Stomach (tissue), 9 donors: ENCODE data around the gene IMPDH1. TPM values are rescaled to one million over a fixed set of nuclear protein-coding genes. Genes with fewer than 3 reads are reported as not detected.

ENCODE experiments used
- DNase-seq, 2 donors: peaks; one replicate each; pipeline versions ENCODE4 v3.0.0 to v3.0.0-alpha.2; 2013 to 2019
- H3K27ac ChIP-seq, 5 donors: fragments of 200-600 bp in 4 of 5; sonication (generic) in 4 of 5; one replicate each; pipeline ENCODE4 v1.5.1; 2013 to 2019; ENCODE audit warnings: mild to moderate bottlenecking in 1 of 5, moderate library complexity in 1 of 5
- H3K27me3 ChIP-seq, 3 donors: fragments of 200-600 bp; sonication (generic); one replicate each; pipeline ENCODE4 v1.5.1; 2017 to 2019; ENCODE audit warnings: mixed run types in 1 of 3
- H3K36me3 ChIP-seq, 4 donors: fragments of 200-600 bp; sonication (generic); 1 replicate in 3 of 4; 2 replicates in 1 of 4; pipeline ENCODE4 v1.5.1; 2016 to 2019
- H3K4me1 ChIP-seq, 4 donors: fragments of 200-600 bp; sonication (generic); one replicate each; pipeline ENCODE4 v1.5.1; 2016 to 2019
- H3K4me3 ChIP-seq, 4 donors: fragments of 200-600 bp; sonication (generic) in 3 of 4; one replicate each; pipeline ENCODE4 v1.5.1; 2016 to 2019; ENCODE audit warnings: mild to moderate bottlenecking in 1 of 4
- H3K9me3 ChIP-seq, 4 donors: fragments of 200-600 bp; sonication (generic); one replicate each; pipeline ENCODE4 v1.5.1; 2016 to 2019
- CTCF ChIP-seq, 7 experiments: fragments of 450-650 bp in 4 of 7; fragments of 200-600 bp in 3 of 7; sonication (generic) in 3 of 7; IDR thresholded peaks; one replicate each; pipeline ENCODE4 v1.5.1; 2016 to 2019; ENCODE audit warnings: antibody characterized with exemption in 7 of 7, control low read depth in 2 of 7, mild to moderate bottlenecking in 1 of 7
- EP300 ChIP-seq: sonication (generic); formaldehyde crosslinking; IDR thresholded peaks from one replicate; pipeline ENCODE4 v1.6.1; 2017; ENCODE audit warnings: antibody characterized with exemption
- POLR2A ChIP-seq, 4 donors: fragments of 450-650 bp; IDR thresholded peaks; one replicate each; pipeline ENCODE4 v1.6.1; 2016; ENCODE audit warnings: antibody characterized with exemption in 4 of 4, control low read depth in 2 of 4, mild to moderate bottlenecking in 1 of 4, moderate library complexity in 1 of 4
- POLR2AphosphoS5 ChIP-seq, 3 donors: sonication (generic); formaldehyde crosslinking; IDR thresholded peaks; one replicate each; pipeline ENCODE4 v1.6.1; 2016; ENCODE audit warnings: antibody characterized with exemption in 3 of 3
- WGBS, 5 donors: extraction: QIAGEN DNeasy Blood & Tissue Kit in 3 of 5; methylation state at CpG; one replicate each; pipeline versions ENCODE4 v1.1.5 to v1.1.7; 2013 to 2018; 5-methylcytosine and 5-hydroxymethylcytosine counted together
- intact Hi-C: fragments of 100-400 bp; cut with DNase I; formaldehyde crosslinking; loops from one replicate; pipeline ENCODE4 v1.15.1; 2023; ENCODE audit warnings: low total_unique reads
- polyA plus RNA-seq, 3 donors: library from polyadenylated mRNA; stranded (reverse); fragments of 200-250 nt; gene quantifications; one replicate each; pipeline ENCODE4 v1.2.3, GENCODE V29; 2013
- small RNA-seq, 4 donors: library from RNA; depleted of rRNA; stranded (forward); fragments of <200 nt; gene quantifications; one replicate each; pipeline ENCODE3, GENCODE V24; 2016
- total RNA-seq, 5 donors: library from RNA; depleted of rRNA; stranded (reverse); fragments of >200 nt; gene quantifications; one replicate each; pipeline versions ENCODE4 v1.1.0 to v1.2.3, GENCODE V29; 2014 to 2016
- donor health status: healthy with polysubstance abuse.
- donor health status: Bipolar disorder and iron deficiency.
- donor health status: healthy.

IMPDH1 gene
- total and polyA plus RNA-seq, 8 donors, result 32.7 to 188 (median 69.0) TPM

- TF ChIP-seq POLR2AphosphoS5 (IDR thresholded peaks at IDR 0.05) (no peak), CTCF (IDR thresholded peaks at IDR 0.05) (no peak), POLR2A (IDR thresholded peaks at IDR 0.05) (no peak), EP300 (no peak)
- no peak overlapping the region for H3K4me3 ChIP-seq
- DNase-seq, result no peak
- intact Hi-C loops, result loop anchor here (5.0 kb wide), 1 partner anchor 38 kb away; no protein-coding TSS in a partner anchor
- no peaks in the 10 kb centered on the region for H3K36me3 ChIP-seq
- peaks cover 7 to 24% (median 13%) of the 10 kb centered on the region in 4 donors for H3K4me1 ChIP-seq
- H3K27ac ChIP-seq, result no peak overlapping the region
- H3K9me3 ChIP-seq, result no peaks in the 10 kb centered on the region
- H3K27me3 ChIP-seq, result peaks cover 0 to 49% (median 32%) of the 10 kb centered on the region in 3 donors
- WGBS, 5 donors, result 20 to 34% (median 31%) methylated on average over 4 of the region's 4 CpGs
Measured at GRCh38 chr7:128349466-128349825, 60.3 kb downstream of the IMPDH1 start.

GRCh38 chr7:128347647-128348097 lies 62.1 kb downstream of the IMPDH1 start:
- Histone ChIP-seq H3K9me3 (no peaks in the 10 kb centered on the region), H3K4me1 (peaks cover 11 to 35% (median 23%) of the 10 kb centered on the region in 4 donors), H3K36me3 (no peaks in the 10 kb centered on the region), H3K27me3 (peaks cover 0 to 31% (median 19%) of the 10 kb centered on the region in 3 donors), H3K27ac (no peak overlapping the region), H3K4me3 (no peak overlapping the region)
- intact Hi-C loops, result loop anchor here (5.0 kb wide), 1 partner anchor 40 kb away; no protein-coding TSS in a partner anchor
- TF ChIP-seq CTCF (IDR thresholded peaks at IDR 0.05), result peak in 4 of 7 experiments; percentile 31 to 49 (median 41)
- TF ChIP-seq POLR2AphosphoS5 (IDR thresholded peaks at IDR 0.05), result no peak
- peak; percentile 48 to 78 for DNase-seq
- 0 to 7% (median 2%) methylated on average over 2 of the region's 2 CpGs for WGBS, 5 donors

GRCh38 chr7:128344431-128344774 lies 65.4 kb downstream of the IMPDH1 start:
- no peaks in the 10 kb centered on the region for H3K27me3 ChIP-seq
- H3K4me3 ChIP-seq, result peak overlapping the region in 2 of 4 donors; percentile 63 to 84
- peaks cover 18 to 32% (median 28%) of the 10 kb centered on the region in 4 donors for H3K4me1 ChIP-seq
- no peak for DNase-seq
- intact Hi-C loops, result no loop called here
- TF ChIP-seq CTCF (IDR thresholded peaks at IDR 0.05), result no peak
- WGBS, 5 donors, result 86 to 96% (median 89%) methylated on average over 5 of the region's 5 CpGs
- H3K9me3 ChIP-seq, result no peaks in the 10 kb centered on the region
- H3K27ac ChIP-seq, result no peak overlapping the region
- peaks cover 0 to 10% (median 7%) of the 10 kb centered on the region in 4 donors for H3K36me3 ChIP-seq

- DNase-seq, result peak; percentile 88 to 96
- Histone ChIP-seq H3K4me1 (peaks cover 18 to 31% (median 27%) of the 10 kb centered on the region in 4 donors), H3K27ac (peak within 1 kb of the TSS; percentile 81 to 88 (median 83)), H3K27me3 (no peaks in the 10 kb centered on the region), H3K9me3 (no peaks in the 10 kb centered on the region), H3K36me3 (peaks cover 2 to 16% (median 13%) of the 10 kb centered on the region in 4 donors), H3K4me3 (peak within 1 kb of the TSS; percentile 63 to 87 (median 78))
- intact Hi-C loops, result no loop called here
- WGBS, 5 donors, result 11 to 20% (median 13%) methylated on average over 32 to 49 of the region's 49 CpGs
- TF ChIP-seq POLR2A (IDR thresholded peaks at IDR 0.05) (no peak), EP300 (no peak), CTCF (IDR thresholded peaks at IDR 0.05) (peak in 1 of 7 experiments; percentile 15), POLR2AphosphoS5 (IDR thresholded peaks at IDR 0.05) (peak; percentile 74 to 93 (median 80))
Measured at GRCh38 chr7:128343554-128344430, 66.0 kb downstream of the IMPDH1 start, which contains the start of gene RBM28. RBM28 (minus strand) TSS chr7:128343908; CDS start chr7:128343793, 115 bp downstream.

Small RNA genes within 50 kb of the gene (small RNA-seq; reads per million reads assigned to genes)
- gene AC010655.1 (0 reads per million in 4 donors), gene RNU7-27P (0 reads per million in 4 donors), gene RNU7-54P (0 reads per million in 4 donors)

Other genes starting within 250 kb of the IMPDH1 start
- gene LEP, start 168.7 kb downstream of the IMPDH1 start, total RNA-seq, result not detected
- under 1 TPM in 2 of 3 donors, not detected in 1; 0.05 to 0.12 TPM for gene LEP, start 168.7 kb downstream of the IMPDH1 start, polyA plus RNA-seq
- 100 to 1,000 TPM in 1 of 5 donors, 10 to 100 TPM in 4; 21.0 to 319 (median 54.8) TPM for gene RBM28, start 66.1 kb downstream of the IMPDH1 start, total RNA-seq
- gene RBM28, start 66.1 kb downstream of the IMPDH1 start, polyA plus RNA-seq, result 10 to 100 TPM in 2 of 3 donors, 1 to 10 TPM in 1; 8.1 to 18.9 (median 15.6) TPM
- not detected for gene PRRT4, start 48.3 kb downstream of the IMPDH1 start, total RNA-seq
- gene PRRT4, start 48.3 kb downstream of the IMPDH1 start, polyA plus RNA-seq, result 1 to 10 TPM in 1 of 3 donors, under 1 TPM in 1, not detected in 1; 0.12 to 1.2 TPM
- gene HILPDA, start 45.9 kb upstream of the IMPDH1 start, total RNA-seq, result 10 to 100 TPM in 1 of 5 donors, 1 to 10 TPM in 2, under 1 TPM in 1, not detected in 1; 0.45 to 38.2 (median 2.3) TPM
- 10 to 100 TPM in 2 of 3 donors, 1 to 10 TPM in 1; 8.1 to 25.8 (median 14.2) TPM for gene HILPDA, start 45.9 kb upstream of the IMPDH1 start, polyA plus RNA-seq
- 10 to 100 TPM; 10.3 to 21.5 (median 12.5) TPM for gene METTL2B, start 66.8 kb upstream of the IMPDH1 start, total RNA-seq
- gene METTL2B, start 66.8 kb upstream of the IMPDH1 start, polyA plus RNA-seq, result 10 to 100 TPM in 2 of 3 donors, 1 to 10 TPM in 1; 7.8 to 12.8 (median 11.7) TPM